H1 (cell line): ENCODE data around the gene C17orf50. TPM values are rescaled to one million over a fixed set of nuclear protein-coding genes. Genes with fewer than 3 reads are reported as not detected.

ENCODE experiments used
- CTCF ChIA-PET: fragments of 300-600 bp; sonication (Branson Sonifier 250); formaldehyde crosslinking; loops from one replicate; lab custom pipeline; 2021; ENCODE audit not compliant: partially characterized antibody; lab: Charles Lee
- POLR2A ChIA-PET: fragments of 300-600 bp; sonication (Branson Sonifier 250); formaldehyde crosslinking; loops from one replicate; lab custom pipeline; 2021; ENCODE audit warnings: inconsistent platforms; ENCODE audit not compliant: partially characterized antibody; lab: Charles Lee
- DNase-seq, 2 experiments: peaks; one replicate each; pipeline versions ENCODE4 v3.0.0 to v3.0.0-alpha.2; 2010 to 2022; ENCODE audit warnings: low spot score in 2 of 2, low read depth in 1 of 2, mixed read lengths in 1 of 2
- FAIRE-seq: peaks from 2 replicates; lab custom pipeline; 2011; peaks lifted over from hg19 to GRCh38; lab: Jason Lieb, UNC
- H2AFZ ChIP-seq: 2 replicates; pipeline ENCODE4 v1.8.1; 2012; ENCODE audit warnings: low read length, inconsistent platforms
- H2AK5ac ChIP-seq: 2 replicates; pipeline ENCODE4 v1.6.1; 2013; ENCODE audit warnings: low read depth, low read length
- H2BK120ac ChIP-seq: replicated peaks from 2 replicates; pipeline ENCODE3; 2013; ENCODE audit warnings: low read depth, low read length, inconsistent platforms
- H2BK12ac ChIP-seq: 2 replicates; pipeline ENCODE4 v1.6.1; 2013; ENCODE audit warnings: low read depth, low read length
- H2BK15ac ChIP-seq: 2 replicates; pipeline ENCODE4 v1.6.1; 2013; ENCODE audit warnings: low read length
- H2BK20ac ChIP-seq: 2 replicates; pipeline ENCODE4 v1.6.1; 2013; ENCODE audit warnings: low read length
- H2BK5ac ChIP-seq: 2 replicates; pipeline ENCODE4 v1.6.1; 2013; ENCODE audit warnings: low read depth, low read length
- H3K14ac ChIP-seq: 2 replicates; pipeline ENCODE4 v1.6.1; 2013; ENCODE audit warnings: inconsistent platforms; ENCODE audit not compliant: insufficient read length
- H3K18ac ChIP-seq: 2 replicates; pipeline ENCODE4 v1.6.1; 2013; ENCODE audit warnings: low read length; ENCODE audit errors: extremely low read depth
- H3K23ac ChIP-seq: 2 replicates; pipeline ENCODE4 v1.6.1; 2013; ENCODE audit warnings: inconsistent platforms; ENCODE audit not compliant: insufficient read length
- H3K23me2 ChIP-seq: 2 replicates; pipeline ENCODE4 v1.6.1; 2013; ENCODE audit warnings: low read depth, low read length
- H3K27ac ChIP-seq: 2 replicates; pipeline ENCODE4 v1.6.1; 2011; ENCODE audit warnings: low read depth, low read length, inconsistent platforms
- H3K27me3 ChIP-seq, 4 experiments: replicated peaks in 1 of 4; 1 replicate in 1 of 4; 2 replicates in 3 of 4; pipeline versions ENCODE4 v1.6.1 to v1.8.1; 2011 to 2013; ENCODE audit warnings: low read length in 3 of 4, mild to moderate bottlenecking in 3 of 4, inconsistent platforms in 2 of 4, mixed read lengths in 2 of 4, moderate library complexity in 1 of 4; ENCODE audit not compliant: control insufficient read depth in 3 of 4, insufficient read depth in 3 of 4; ENCODE audit errors: extremely low read depth in 1 of 4
- H3K36me3 ChIP-seq, 4 experiments: 2 replicates each; pipeline versions ENCODE4 v1.6.1 to v1.8.1; 2011 to 2013; ENCODE audit warnings: mild to moderate bottlenecking in 4 of 4, low read length in 3 of 4, moderate library complexity in 2 of 4, control low read depth in 1 of 4, inconsistent platforms in 1 of 4; ENCODE audit not compliant: insufficient read depth in 4 of 4, control insufficient read depth in 2 of 4
- H3K4ac ChIP-seq: replicated peaks from 2 replicates; pipeline ENCODE3; 2013; ENCODE audit warnings: low read length, low read depth, mixed read lengths, inconsistent platforms; ENCODE audit not compliant: insufficient read length
- H3K4me1 ChIP-seq, 4 experiments: replicated peaks in 1 of 4; 1 replicate in 1 of 4; 2 replicates in 3 of 4; pipeline versions ENCODE4 v1.6.1 to v1.8.1; 2011 to 2013; ENCODE audit warnings: low read length in 3 of 4, inconsistent platforms in 2 of 4, mixed read lengths in 1 of 4; ENCODE audit not compliant: insufficient read depth in 4 of 4, control insufficient read depth in 3 of 4
- H3K4me2 ChIP-seq, 2 experiments: 2 replicates each; pipeline versions ENCODE4 v1.6.1 to v1.8.1; 2011 to 2013; ENCODE audit warnings: low read depth in 2 of 2, low read length in 2 of 2, control low read depth in 1 of 2, inconsistent platforms in 1 of 2, mild to moderate bottlenecking in 1 of 2; ENCODE audit not compliant: insufficient read depth in 1 of 2
- H3K4me3 ChIP-seq, 4 experiments: fragments of 200-600, 300-600 bp in 1 of 4; sonication (generic), shearing (Covaris generic), sonication (Bioruptor Twin) in 1 of 4; 2 replicates each; pipeline versions ENCODE4 v1.5.1 to v1.8.1; 2011 to 2016; ENCODE audit warnings: low read length in 4 of 4, low read depth in 3 of 4, control low read depth in 2 of 4, inconsistent platforms in 2 of 4, mild to moderate bottlenecking in 2 of 4, mixed read lengths in 1 of 4, moderate library complexity in 1 of 4; ENCODE audit not compliant: insufficient read depth in 2 of 4; ENCODE audit errors: extremely low read depth in 1 of 4
- H3K56ac ChIP-seq: replicated peaks from 2 replicates; pipeline ENCODE3; 2013; ENCODE audit warnings: low read depth, mild to moderate bottlenecking, mixed read lengths, low read length, inconsistent platforms; ENCODE audit not compliant: insufficient read length
- H3K79me1 ChIP-seq: 2 replicates; pipeline ENCODE4 v1.6.1; 2013; ENCODE audit warnings: low read depth, low read length, control low read depth
- H3K79me2 ChIP-seq, 2 experiments: 2 replicates each; pipeline versions ENCODE4 v1.6.1 to v1.8.1; 2012 to 2013; ENCODE audit warnings: low read length in 2 of 2, mild to moderate bottlenecking in 2 of 2, inconsistent platforms in 1 of 2; ENCODE audit not compliant: insufficient read depth in 2 of 2, control insufficient read depth in 1 of 2
- H3K9ac ChIP-seq, 4 experiments: replicated peaks in 1 of 4; 1 replicate in 1 of 4; 2 replicates in 3 of 4; pipeline versions ENCODE4 v1.6.1 to v1.8.1; 2011 to 2013; ENCODE audit warnings: low read depth in 3 of 4, low read length in 3 of 4, control low read depth in 2 of 4, mild to moderate bottlenecking in 2 of 4, moderate library complexity in 2 of 4, inconsistent platforms in 1 of 4; ENCODE audit errors: extremely low read depth in 1 of 4
- H3K9me3 ChIP-seq, 2 experiments: 2 replicates each; pipeline versions ENCODE4 v1.6.1 to v1.8.1; 2012 to 2013; ENCODE audit warnings: mild to moderate bottlenecking in 2 of 2, moderate library complexity in 2 of 2, control low read depth in 1 of 2, inconsistent platforms in 1 of 2, low read depth in 1 of 2, low read length in 1 of 2, mixed read lengths in 1 of 2; ENCODE audit not compliant: insufficient read depth in 2 of 2
- H4K20me1 ChIP-seq, 2 experiments: replicated peaks in 1 of 2; 2 replicates each; pipeline versions ENCODE3 to v1.8.1; 2011 to 2013; ENCODE audit warnings: inconsistent platforms in 2 of 2, low read length in 2 of 2, mild to moderate bottlenecking in 1 of 2; ENCODE audit not compliant: insufficient read depth in 2 of 2, control insufficient read depth in 1 of 2
- H4K5ac ChIP-seq: 2 replicates; pipeline ENCODE4 v1.6.1; 2013; ENCODE audit warnings: low read length, low read depth, mixed read lengths, inconsistent platforms; ENCODE audit not compliant: insufficient read length
- H4K8ac ChIP-seq: 2 replicates; pipeline ENCODE4 v1.8.0; 2013; ENCODE audit warnings: mild to moderate bottlenecking, moderate library complexity, low read length, inconsistent platforms; ENCODE audit not compliant: insufficient read depth; ENCODE audit errors: extremely low read depth
- H4K91ac ChIP-seq: replicated peaks from 2 replicates; pipeline ENCODE3; 2013; ENCODE audit warnings: low read length, mixed read lengths, inconsistent platforms; ENCODE audit not compliant: insufficient read length
- CBX5 ChIP-seq: fragments of 300-800, 300-1000 bp; sonication (generic); IDR thresholded peaks from 2 replicates; pipeline ENCODE4 v1.7.1; 2016; ENCODE audit warnings: antibody characterized with exemption, low read length, low read depth
- WGBS, 2 experiments: shearing (Covaris generic) in 1 of 2; methylation state at CpG; one replicate each; pipeline versions ENCODE4 v1.1.6 to v1.1.7; 2013 to 2015; ENCODE audit warnings: low lambda C conversion rate in 2 of 2, mixed read lengths in 2 of 2, inconsistent platforms in 1 of 2, low coverage in 1 of 2, missing lambda C conversion rate in 1 of 2; ENCODE audit not compliant: insufficient replicate concordance in 2 of 2, insufficient coverage in 1 of 2, insufficient read length in 1 of 2; ENCODE audit errors: extremely low coverage in 1 of 2, missing lambda C conversion rate in 1 of 2; 5-methylcytosine and 5-hydroxymethylcytosine counted together
- polyA plus RNA-seq, 7 experiments: library from polyadenylated mRNA; depleted of rRNA in 3 of 7; stranded (reverse) in 5 of 7; unstranded in 2 of 7; fragments of >200 nt in 5 of 7; fragments of 200-250 nt in 2 of 7; gene quantifications; 1 replicate in 5 of 7; 2 replicates in 1 of 7; 4 replicates in 1 of 7; pipeline versions ENCODE4 v1.2.1 to v1.2.3, GENCODE V29; 2011 to 2013; ENCODE audit warnings: missing spikeins in 2 of 7, mixed read lengths in 2 of 7
- total RNA-seq: library from RNA; stranded (reverse); fragmentation: NEBNext Ultra II Directional; extraction: Animal tissue kit (Norgen Biotek cat#: 25700); gene quantifications from 2 replicates; pipeline ENCODE4 v1.2.1, GENCODE V29; 2021

Gene C17orf50
- total and polyA plus RNA-seq, 2 of the 8 experiments (the other 6 are each of a cell fraction or from before 2014, with no cell fraction given) = 0.12 TPM; not detected in 1

- no peaks in the 10 kb centered on the region for H3K79me1 ChIP-seq
- H4K20me1 ChIP-seq = no peaks in the 10 kb centered on the region
- H4K8ac ChIP-seq = no peak overlapping the region
- H3K4ac ChIP-seq = no peak overlapping the region
- H3K36me3 ChIP-seq = no peaks in the 10 kb centered on the region
- no peak overlapping the region for H2BK120ac ChIP-seq
- no peak overlapping the region for H3K23ac ChIP-seq
- H4K5ac ChIP-seq = no peak overlapping the region
- no peak overlapping the region for H3K9ac ChIP-seq
- H3K79me2 ChIP-seq = no peaks in the 10 kb centered on the region
- H2AK5ac ChIP-seq = no peak overlapping the region
- no peak overlapping the region for H3K4me2 ChIP-seq
- H3K14ac ChIP-seq = no peak overlapping the region
- H2BK12ac ChIP-seq = peak overlapping the region; percentile 39; the same call in 1 of the 2 replicates
- H4K91ac ChIP-seq = peak overlapping the region; percentile 11
- H3K4me1 ChIP-seq = peaks cover 5 to 21% (median 6%) of the 10 kb centered on the region in 4 experiments
- no peak overlapping the region for H3K4me3 ChIP-seq
- FAIRE-seq (no peak), DNase-seq (no peak)
- 85% methylated on average over 5 of the region's 5 CpGs; no CpG with 5 or more reads in 1 of the 2 experiments for WGBS, 2 experiments
- no peak overlapping the region for H3K27ac ChIP-seq
- H3K56ac ChIP-seq = no peak overlapping the region
- H3K18ac ChIP-seq = peak overlapping the region; percentile 48; the same call in 1 of the 2 replicates
- H3K23me2 ChIP-seq = no peaks in the 10 kb centered on the region
- H2BK20ac ChIP-seq = no peak overlapping the region
- peak overlapping the region; percentile 95 for H2BK15ac ChIP-seq
- H2AFZ ChIP-seq = peak overlapping the region; percentile 88
- ChIA-PET POLR2A (interaction anchor here (0.8 to 2.9 kb wide), 4 partner anchors 10 to 36 kb away, joined by 3 to 13 read pairs (median 4); partner anchors contain the start of gene TAF15), CTCF (interaction anchor here (0.7 to 17.5 kb wide), 8 partner anchors 7 to 161 kb away, joined by 3 to 247 read pairs (median 4); partner anchors contain the start of gene TAF15)
- H2BK5ac ChIP-seq = no peak overlapping the region
- H3K9me3 ChIP-seq = no peaks in the 10 kb centered on the region; a peak in 1 of 4 replicates
- H3K27me3 ChIP-seq = no peaks in the 10 kb centered on the region
- TF ChIP-seq CBX5 = no peak
Measured at GRCh38 chr17:35774499-35774898, 13.8 kb downstream of the C17orf50 start.
